ENCODE measurements around the gene CFAP65.

CFAP65 gene

GRCh38 chr2:218988650-218989049 lies 52.7 kb downstream of the CFAP65 start:
- Histone ChIP-seq H3K79me2 (ENCODE audit: control insufficient read depth, low read length) (no peaks in the 10 kb centered on the region), H3K9me2 (replicated peaks; ENCODE audit: control insufficient read depth, low read length) (no peaks in the 10 kb centered on the region), H4K20me1 (ENCODE audit: control insufficient read depth, insufficient read depth, low read depth, low read length) (no peaks in the 10 kb centered on the region), H3K4me3 (ENCODE audit: low read length) (no peak overlapping the region), H3K27ac (ENCODE audit: low read depth, low read length) (no peak overlapping the region), H3K36me3 (ENCODE audit: control insufficient read depth, low read length) (no peaks in the 10 kb centered on the region), H3F3A (ENCODE audit: control insufficient read depth, insufficient read depth) (no peaks in the 10 kb centered on the region), H3K9me3 (ENCODE audit: control insufficient read depth, insufficient read depth, low read length) (no peaks in the 10 kb centered on the region), H3K4me1 (ENCODE audit: control insufficient read depth, low read length) (no peaks in the 10 kb centered on the region), H3K27me3 (ENCODE audit: control insufficient read depth, low read length) (peaks cover 80% of the 10 kb centered on the region), H3K4me2 (ENCODE audit: low read length) (no peak overlapping the region)
- TF ChIP-seq CTCF (IDR thresholded peaks at IDR 0.05; ENCODE audit: low read depth, low read length, poor library complexity, severe bottlenecking) (no peak), EZH2phosphoT487 (IDR thresholded peaks at IDR 0.05; ENCODE audit: borderline replicate concordance, low read length) (no peak)

- no peak overlapping the region for H3K27ac ChIP-seq (ENCODE audit: low read depth, low read length)
- no peaks in the 10 kb centered on the region for H3K36me3 ChIP-seq (ENCODE audit: control insufficient read depth, low read length)
- no peaks in the 10 kb centered on the region for H3K9me3 ChIP-seq (ENCODE audit: control insufficient read depth, insufficient read depth, low read length)
- no peak overlapping the region for H3K4me3 ChIP-seq (ENCODE audit: low read length)
- no peak overlapping the region for H3K4me2 ChIP-seq (ENCODE audit: low read length)
- H3K27me3 ChIP-seq (ENCODE audit: control insufficient read depth, low read length): peaks cover 80% of the 10 kb centered on the region
- H3K4me1 ChIP-seq (ENCODE audit: control insufficient read depth, low read length): no peaks in the 10 kb centered on the region
- H3K9me2 ChIP-seq (replicated peaks; ENCODE audit: control insufficient read depth, low read length): no peaks in the 10 kb centered on the region
- H4K20me1 ChIP-seq (ENCODE audit: control insufficient read depth, insufficient read depth, low read depth, low read length): no peaks in the 10 kb centered on the region
- H3K79me2 ChIP-seq (ENCODE audit: control insufficient read depth, low read length): no peaks in the 10 kb centered on the region
- no peak for TF ChIP-seq CTCF (IDR thresholded peaks at IDR 0.05; ENCODE audit: low read depth, low read length, poor library complexity, severe bottlenecking)
- TF ChIP-seq EZH2phosphoT487 (IDR thresholded peaks at IDR 0.05; ENCODE audit: borderline replicate concordance, low read length): no peak
- no peaks in the 10 kb centered on the region for H3F3A ChIP-seq (ENCODE audit: control insufficient read depth, insufficient read depth)
Observed at GRCh38 chr2:218988164-218988563, 53.2 kb downstream of the CFAP65 start.

- Histone ChIP-seq H3K9me2 (replicated peaks; ENCODE audit: control insufficient read depth, low read length) (no peaks in the 10 kb centered on the region), H3K4me3 (ENCODE audit: low read length) (no peak overlapping the region), H3F3A (ENCODE audit: control insufficient read depth, insufficient read depth) (no peaks in the 10 kb centered on the region), H3K4me2 (ENCODE audit: low read length) (no peak overlapping the region), H3K27ac (ENCODE audit: low read depth, low read length) (no peak overlapping the region), H3K9me3 (ENCODE audit: control insufficient read depth, insufficient read depth, low read length) (no peaks in the 10 kb centered on the region), H3K4me1 (ENCODE audit: control insufficient read depth, low read length) (peaks cover 8% of the 10 kb centered on the region), H4K20me1 (ENCODE audit: control insufficient read depth, insufficient read depth, low read depth, low read length) (no peaks in the 10 kb centered on the region), H3K27me3 (ENCODE audit: control insufficient read depth, low read length) (peaks cover 80% of the 10 kb centered on the region), H3K36me3 (ENCODE audit: control insufficient read depth, low read length) (no peaks in the 10 kb centered on the region), H3K79me2 (ENCODE audit: control insufficient read depth, low read length) (no peaks in the 10 kb centered on the region)
- TF ChIP-seq EZH2phosphoT487 (IDR thresholded peaks at IDR 0.05; ENCODE audit: borderline replicate concordance, low read length) (no peak), CTCF (IDR thresholded peaks at IDR 0.05; ENCODE audit: low read depth, low read length, poor library complexity, severe bottlenecking) (no peak)
Observed at GRCh38 chr2:218986148-218986761, 55.1 kb downstream of the CFAP65 start.
